Small intestine (tissue), 7 donors: ENCODE data around the gene GOLGB1. TPM values are rescaled to one million over a fixed set of nuclear protein-coding genes. Genes with fewer than 3 reads are reported as not detected.
A peak's percentile ranks its signal among the peaks of the same experiment; 100 is the strongest.
"Not testable (repeated sequence)": the region's sequence is repeated elsewhere in the genome, so short reads cannot be mapped to it uniquely, and the experiment has no call there.

ENCODE experiments used
- DNase-seq, 2 donors: peaks; one replicate each; pipeline versions ENCODE4 v3.0.0 to v3.0.0-alpha.2; 2013
- FAIRE-seq: peaks from 2 replicates; lab custom pipeline; 2012; peaks lifted over from hg19 to GRCh38; lab: Jason Lieb, UNC
- H3K27ac ChIP-seq, 3 donors: one replicate each; pipeline ENCODE4 v1.5.1; 2013; ENCODE audit warnings: low read length in 2 of 3, mild to moderate bottlenecking in 2 of 3, control low read depth in 1 of 3, inconsistent platforms in 1 of 3, low read depth in 1 of 3, moderate library complexity in 1 of 3
- H3K27me3 ChIP-seq, 3 donors: one replicate each; pipeline ENCODE4 v1.6.1; 2013; ENCODE audit warnings: low read length in 3 of 3, inconsistent platforms in 1 of 3; ENCODE audit not compliant: control insufficient read depth in 3 of 3, insufficient read depth in 3 of 3
- H3K36me3 ChIP-seq, 3 donors: one replicate each; pipeline ENCODE4 v1.6.1; 2013; ENCODE audit warnings: low read length in 3 of 3, inconsistent platforms in 1 of 3, low read depth in 1 of 3, mild to moderate bottlenecking in 1 of 3, moderate library complexity in 1 of 3; ENCODE audit not compliant: control insufficient read depth in 3 of 3, insufficient read depth in 2 of 3
- H3K4me1 ChIP-seq, 3 donors: one replicate each; pipeline ENCODE4 v1.6.1; 2013; ENCODE audit warnings: low read length in 2 of 3, inconsistent platforms in 1 of 3, low read depth in 1 of 3, mild to moderate bottlenecking in 1 of 3, moderate library complexity in 1 of 3; ENCODE audit not compliant: control insufficient read depth in 3 of 3, insufficient read depth in 2 of 3
- H3K4me3 ChIP-seq, 3 donors: one replicate each; pipeline ENCODE4 v1.5.1; 2013; ENCODE audit warnings: low read length in 3 of 3, control low read depth in 1 of 3, inconsistent platforms in 1 of 3, low read depth in 1 of 3, mild to moderate bottlenecking in 1 of 3, moderate library complexity in 1 of 3
- H3K9me3 ChIP-seq, 2 donors: one replicate each; pipeline ENCODE4 v1.6.1; 2013; ENCODE audit warnings: low read depth in 1 of 2, low read length in 1 of 2; ENCODE audit not compliant: control insufficient read depth in 2 of 2, insufficient read depth in 1 of 2
- WGBS, 3 donors: extraction: QIAGEN DNeasy Blood & Tissue Kit; methylation state at CpG; one replicate each; pipeline ENCODE4 v1.1.7; 2013; 5-methylcytosine and 5-hydroxymethylcytosine counted together
- polyA plus RNA-seq, 4 donors: library from polyadenylated mRNA; stranded (reverse) in 3 of 4; unstranded in 1 of 4; fragments of 200-250 nt in 3 of 4; fragments of 120-200 nt in 1 of 4; gene quantifications; one replicate each; pipeline versions ENCODE4 v1.2.1 to v1.2.3, GENCODE V29; 2013
- donor health status: healthy with polysubstance abuse.
- donor health status: control.
- donor health status: control.
- donor health status: Bipolar disorder and iron deficiency.
- donor health status: healthy.

The GOLGB1 gene
- polyA plus RNA-seq, 4 donors = 17.3 to 65.1 (median 25.5) TPM

DNA sequence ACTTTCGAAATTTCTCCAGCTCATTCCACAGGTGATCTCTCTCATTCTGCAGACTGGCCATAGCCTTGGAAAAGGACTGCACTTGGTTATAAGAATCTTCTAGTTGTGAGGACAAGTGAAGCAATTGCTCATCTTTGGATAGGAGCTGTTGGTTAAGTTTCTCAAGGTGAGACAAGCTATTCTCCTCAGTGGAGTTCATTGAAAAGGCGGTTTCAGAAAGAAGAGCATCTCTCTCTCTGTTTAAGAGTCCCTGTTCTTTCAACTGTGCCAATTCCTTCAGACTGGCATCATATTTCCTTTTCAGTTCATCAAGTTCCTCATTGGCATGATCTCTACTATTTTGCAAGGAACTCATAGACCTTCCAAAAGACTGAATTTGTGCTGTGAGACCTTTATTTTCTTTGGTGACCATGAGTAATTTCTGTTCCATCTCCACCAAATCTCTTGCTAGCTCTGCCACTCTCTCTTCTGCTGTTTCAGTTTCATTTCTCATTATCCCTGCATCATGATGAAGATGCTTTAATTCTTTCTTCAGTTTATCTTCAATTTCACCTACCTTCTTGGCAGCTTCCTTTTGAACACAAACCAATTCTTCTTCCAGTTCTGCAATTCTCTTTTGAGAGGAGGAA, 58.6 kb downstream of the GOLGB1 start:
- Histone ChIP-seq H3K9me3 (peaks cover 0 to 3% of the 10 kb centered on the region in 2 donors), H3K4me3 (no peak overlapping the region), H3K36me3 (peaks cover 10 to 34% (median 19%) of the 10 kb centered on the region in 3 donors), H3K4me1 (no peaks in the 10 kb centered on the region), H3K27me3 (no peaks in the 10 kb centered on the region), H3K27ac (no peak overlapping the region)
- 94 to 98% (median 97%) methylated on average over 2 of the region's 2 CpGs for WGBS, 3 donors
- DNase-seq = no peak
- FAIRE-seq = no peak

GRCh38 chr3:121688747-121689146, 60.8 kb downstream of the GOLGB1 start:
- 92 to 98% (median 95%) methylated on average over 19 to 31 of the region's 31 CpGs for WGBS, 3 donors
- H3K9me3 ChIP-seq, FAIRE-seq, H3K4me1 ChIP-seq, H3K4me3 ChIP-seq, H3K27me3 ChIP-seq, H3K27ac ChIP-seq, DNase-seq: not testable (repeated sequence)
- H3K36me3 ChIP-seq = peaks cover 10 to 26% (median 24%) of the 10 kb centered on the region in 3 donors

DNA sequence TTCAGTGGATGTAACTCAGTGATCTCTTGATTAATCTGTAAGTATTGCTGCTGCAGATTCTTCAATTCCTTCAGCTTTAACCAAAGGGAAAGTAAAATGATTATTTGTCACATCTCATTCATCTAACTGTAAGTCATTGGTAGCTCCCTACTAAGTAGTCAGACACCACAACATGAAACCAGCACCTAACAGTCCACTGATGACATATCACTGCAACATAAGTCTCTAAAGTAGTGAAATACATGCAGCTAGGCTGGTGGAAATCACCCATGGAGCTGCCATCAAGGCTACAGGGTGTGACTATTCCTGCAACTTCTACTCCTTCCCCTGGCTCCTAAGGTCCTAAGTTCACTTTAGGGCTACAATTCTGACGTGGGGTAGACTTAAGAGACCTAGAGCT, 67.7 kb downstream of the GOLGB1 start:
- FAIRE-seq (no peak), DNase-seq (no peak)
- H3K4me3 ChIP-seq = no peak overlapping the region
- H3K27me3 ChIP-seq = no peaks in the 10 kb centered on the region
- H3K4me1 ChIP-seq = no peaks in the 10 kb centered on the region
- no peak overlapping the region for H3K27ac ChIP-seq
- 66 to 81% (median 75%) methylated on average over 1 of the region's 1 CpG for WGBS, 3 donors
- H3K36me3 ChIP-seq = peaks cover 6 to 22% (median 18%) of the 10 kb centered on the region in 3 donors
- H3K9me3 ChIP-seq = peaks cover 0 to 3% of the 10 kb centered on the region in 2 donors

DNA sequence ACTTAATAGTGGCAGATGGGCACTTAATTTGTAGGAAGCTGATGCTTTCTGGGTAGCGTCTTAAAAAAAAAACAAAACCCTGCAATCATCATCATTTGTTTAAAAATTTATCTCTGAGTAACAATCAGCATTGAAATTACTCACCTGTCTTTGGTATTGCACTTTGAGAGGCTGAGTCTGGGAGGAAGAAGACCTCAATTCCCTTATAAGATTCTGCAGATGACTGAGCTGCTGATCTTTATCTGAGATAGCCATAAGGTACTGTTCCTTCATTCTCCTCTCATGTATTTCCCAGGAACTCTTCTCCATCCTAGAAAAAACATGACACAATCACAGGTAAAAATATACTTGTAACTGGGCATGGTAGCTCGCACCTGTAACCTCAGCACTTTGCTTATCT, 72.4 kb downstream of the GOLGB1 start:
- Histone ChIP-seq H3K27me3 (no peaks in the 10 kb centered on the region), H3K36me3 (peaks cover 10 to 34% (median 17%) of the 10 kb centered on the region in 3 donors)

GRCh38 chr3:121670676-121671075, 78.9 kb downstream of the GOLGB1 start:
- Histone ChIP-seq H3K9me3 (no peaks in the 10 kb centered on the region), H3K36me3 (peaks cover 5 to 32% (median 22%) of the 10 kb centered on the region in 3 donors), H3K27me3 (no peaks in the 10 kb centered on the region), H3K27ac (no peak overlapping the region), H3K4me3 (no peak overlapping the region), H3K4me1 (no peaks in the 10 kb centered on the region)
- DNase-seq (no peak), FAIRE-seq (no peak)

More for the DNA sequence above, 72.4 kb downstream of the GOLGB1 start:
- Histone ChIP-seq H3K4me1 (no peaks in the 10 kb centered on the region), H3K27ac (no peak overlapping the region), H3K4me3 (no peak overlapping the region), H3K9me3 (no peaks in the 10 kb centered on the region)
- DNase-seq (no peak), FAIRE-seq (no peak)
- 95 to 100% (median 96%) methylated on average over 2 of the region's 2 CpGs for WGBS, 3 donors

- H3K36me3 ChIP-seq = peaks cover 17 to 40% (median 30%) of the 10 kb centered on the region in 3 donors
- 86 to 98% (median 92%) methylated on average over 4 of the region's 4 CpGs for WGBS, 3 donors
- no peaks in the 10 kb centered on the region for H3K9me3 ChIP-seq
- peak overlapping the region in 1 of 3 donors; percentile 17 for H3K27ac ChIP-seq
- H3K4me1 ChIP-seq = no peaks in the 10 kb centered on the region
- no peaks in the 10 kb centered on the region for H3K27me3 ChIP-seq
- no peak overlapping the region for H3K4me3 ChIP-seq
- FAIRE-seq = no peak
- no peak for DNase-seq
Measured at GRCh38 chr3:121667333-121667732, 82.2 kb downstream of the GOLGB1 start.

GRCh38 chr3:121665488-121665887, 84.1 kb downstream of the GOLGB1 start:
- Histone ChIP-seq H3K27me3 (no peaks in the 10 kb centered on the region), H3K4me3 (no peak overlapping the region), H3K36me3 (peaks cover 17 to 38% (median 31%) of the 10 kb centered on the region in 3 donors), H3K27ac (no peak overlapping the region), H3K9me3 (no peaks in the 10 kb centered on the region), H3K4me1 (no peaks in the 10 kb centered on the region)
- WGBS, 3 donors = 61 to 67% (median 61%) methylated on average over 2 of the region's 2 CpGs
- DNase-seq (no peak), FAIRE-seq (no peak)

DNA sequence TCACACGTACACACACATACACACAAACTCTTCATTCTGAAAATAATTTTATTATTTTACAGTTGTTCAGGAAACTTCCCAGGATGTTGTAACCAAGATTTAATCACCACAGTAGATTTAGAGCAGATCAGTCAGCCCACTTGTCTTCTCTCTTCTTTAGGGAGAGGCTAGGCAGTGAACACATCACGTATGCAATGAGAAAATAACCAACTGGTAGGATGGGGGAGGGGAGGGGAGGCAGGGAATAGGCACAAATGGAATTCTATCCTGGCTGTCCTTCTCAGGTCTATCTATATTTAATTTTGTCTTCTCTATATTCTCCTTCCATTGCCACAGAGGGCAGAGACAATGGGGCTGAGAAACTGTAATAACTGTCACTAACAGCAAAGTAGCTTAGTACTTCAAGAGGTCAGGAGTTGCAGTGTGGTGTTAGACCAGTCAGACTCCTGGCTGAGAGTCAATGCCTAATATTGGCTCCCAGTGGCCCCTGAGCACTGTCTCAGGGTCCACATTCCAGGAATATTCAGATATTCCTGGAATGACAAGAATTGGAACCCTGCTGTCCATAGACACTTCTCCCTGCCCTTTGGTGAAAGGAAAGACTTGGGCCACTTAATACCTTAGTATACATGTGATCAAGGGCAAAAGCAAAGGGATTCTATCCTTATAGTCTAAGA, 86.2 kb downstream of the GOLGB1 start:
- Histone ChIP-seq H3K4me3 (no peak overlapping the region), H3K27me3 (no peaks in the 10 kb centered on the region), H3K4me1 (no peaks in the 10 kb centered on the region), H3K36me3 (peaks cover 17 to 34% (median 28%) of the 10 kb centered on the region in 3 donors), H3K27ac (no peak overlapping the region), H3K9me3 (no peaks in the 10 kb centered on the region)
- WGBS, 3 donors = 47 to 85% (median 62%) methylated on average over 2 of the region's 2 CpGs
- no peak for DNase-seq
- FAIRE-seq = no peak
